Activated CD8-positive, alpha-beta memory T cell treated with anti-CD3 and anti-CD28 coated beads, Interleukin-2, amount 50 U/mL, for 24 hours (primary cell): Measurements from ENCODE around the gene ADAM12.
"Not testable (repeated sequence)": the region's sequence is repeated elsewhere in the genome, so short reads cannot be mapped to it uniquely, and the experiment has no call there.

ENCODE experiments used
- DNase-seq: peaks from one replicate; pipeline ENCODE4 v3.0.0-alpha.2; 2020; ENCODE audit errors: extremely low read depth

Gene ADAM12

DNA sequence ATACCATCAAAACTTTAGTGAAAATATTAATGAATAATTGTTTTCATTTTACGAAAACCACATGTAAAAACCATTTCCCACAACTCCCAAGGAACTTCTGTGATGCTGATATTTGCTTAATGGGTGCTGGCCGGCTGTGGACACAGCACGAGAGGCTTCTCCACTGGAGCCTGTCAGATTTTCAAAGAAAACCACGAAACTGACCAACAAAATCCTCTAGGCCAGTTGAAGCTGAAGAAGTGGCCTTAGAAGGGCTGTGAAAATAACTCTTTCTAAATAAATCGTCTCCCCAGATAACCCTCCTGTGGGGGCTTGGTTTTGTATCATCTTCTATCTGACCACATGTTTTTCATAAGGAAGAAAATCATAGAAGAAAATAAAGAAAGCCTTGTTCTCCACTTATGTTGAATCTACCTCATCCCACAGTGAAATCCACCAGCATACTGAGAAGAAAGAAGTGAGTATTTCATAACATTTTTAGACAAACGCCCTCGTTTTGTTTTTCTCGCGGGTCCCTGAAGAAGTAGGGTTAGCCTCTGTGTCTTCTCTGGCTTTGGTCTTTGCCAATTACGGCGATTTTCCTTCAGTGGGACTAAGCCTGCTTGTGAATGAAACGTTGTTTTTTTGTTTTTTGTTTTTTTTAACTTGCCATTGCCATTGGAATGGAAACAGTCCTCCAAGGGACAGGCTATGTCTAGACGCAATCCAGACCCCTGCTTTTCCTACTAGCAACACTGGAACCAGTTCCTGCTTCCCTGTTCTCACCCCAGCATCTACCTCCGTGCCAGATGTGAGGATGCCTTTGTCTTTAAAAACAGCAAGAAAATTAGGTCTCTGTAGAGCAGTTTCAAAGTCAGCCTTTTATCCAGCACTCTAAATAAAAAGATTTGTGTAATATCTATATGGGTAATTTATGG lies 123.9 kb downstream of the ADAM12 start:
- no peak for DNase-seq

GRCh38 chr10:126263006-126263676 lies 125.1 kb downstream of the ADAM12 start:
- no peak for DNase-seq

GRCh38 chr10:126262233-126262838 lies 125.9 kb downstream of the ADAM12 start:
- no peak for DNase-seq

GRCh38 chr10:126259760-126260479 lies 128.4 kb downstream of the ADAM12 start:
- DNase-seq: no peak

DNA sequence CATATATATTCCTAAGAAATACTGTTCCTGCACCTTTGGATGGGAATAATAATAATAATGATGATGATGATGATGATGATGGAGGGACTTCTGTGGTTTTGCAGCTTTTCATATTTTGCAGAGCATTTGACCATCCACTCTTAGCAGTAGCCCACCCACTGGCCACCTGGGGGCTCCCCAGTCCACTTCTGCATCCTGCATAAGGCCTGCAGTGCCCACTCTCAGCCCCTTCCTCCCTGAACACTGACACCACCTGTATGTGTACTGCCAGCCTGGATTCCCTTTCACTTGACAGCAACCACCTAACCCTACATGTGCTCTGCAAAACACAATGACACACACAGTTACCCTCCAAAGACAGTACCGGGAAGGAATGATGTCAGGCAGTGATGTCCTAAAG lies 131.4 kb downstream of the ADAM12 start:
- no peak for DNase-seq

- no peak for DNase-seq
Measured at GRCh38 chr10:126255313-126255712, 133.0 kb downstream of the ADAM12 start.

DNA sequence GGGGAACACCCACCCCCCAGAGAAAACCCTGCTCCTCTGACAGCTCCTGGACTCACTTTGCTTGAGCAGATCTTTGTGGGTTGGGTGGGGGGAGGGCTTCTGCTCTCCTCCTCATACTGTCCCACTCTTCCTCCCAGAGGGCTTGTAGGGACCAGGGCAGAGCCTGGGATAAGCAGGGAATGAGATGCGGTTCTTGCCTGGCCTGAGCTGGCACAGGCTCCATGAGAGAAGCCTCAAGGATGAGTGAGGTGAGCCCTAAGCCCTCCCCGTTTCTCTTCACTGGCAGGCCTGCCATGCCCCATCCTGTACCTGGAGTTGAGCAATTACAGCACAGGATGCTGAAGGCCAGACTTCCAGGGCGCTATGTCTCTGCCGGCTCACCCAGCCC lies 134.7 kb downstream of the ADAM12 start:
- no peak for DNase-seq

DNA sequence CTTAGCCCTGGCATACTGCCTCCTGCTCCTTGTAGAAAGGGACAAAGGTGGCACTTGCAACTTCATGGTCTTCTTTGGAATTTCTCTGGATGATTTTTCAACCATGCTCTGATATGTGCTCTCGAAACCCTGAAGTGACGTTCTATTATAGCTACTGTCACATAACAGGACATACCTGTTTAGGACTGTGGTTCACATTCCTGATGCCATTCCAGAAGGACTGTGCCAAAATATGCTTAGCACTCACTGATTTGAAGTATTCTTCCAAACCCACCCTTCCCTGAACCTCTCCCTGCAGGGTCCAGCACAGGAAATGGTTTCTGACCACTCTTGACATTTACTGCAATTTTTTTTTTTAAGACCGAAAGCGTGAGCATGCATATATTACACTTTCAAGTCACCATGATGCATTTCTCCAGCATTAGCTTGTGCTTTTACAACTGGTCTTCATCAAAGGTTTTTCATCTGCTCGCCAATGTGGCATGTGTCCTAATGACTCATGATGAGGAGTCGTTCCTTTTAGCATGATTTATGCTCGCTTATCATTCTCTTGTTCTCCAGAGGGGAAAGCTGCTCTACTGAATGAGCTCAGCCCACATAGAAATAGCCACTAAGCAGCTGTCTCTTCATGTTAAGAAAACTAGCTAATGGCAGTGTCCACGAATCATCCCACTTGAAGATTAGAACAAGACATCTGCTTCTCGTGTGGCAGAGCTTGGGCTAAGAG lies 135.2 kb downstream of the ADAM12 start:
- DNase-seq: no peak

GRCh38 chr10:126251778-126252407 lies 136.4 kb downstream of the ADAM12 start:
- no peak for DNase-seq

DNA sequence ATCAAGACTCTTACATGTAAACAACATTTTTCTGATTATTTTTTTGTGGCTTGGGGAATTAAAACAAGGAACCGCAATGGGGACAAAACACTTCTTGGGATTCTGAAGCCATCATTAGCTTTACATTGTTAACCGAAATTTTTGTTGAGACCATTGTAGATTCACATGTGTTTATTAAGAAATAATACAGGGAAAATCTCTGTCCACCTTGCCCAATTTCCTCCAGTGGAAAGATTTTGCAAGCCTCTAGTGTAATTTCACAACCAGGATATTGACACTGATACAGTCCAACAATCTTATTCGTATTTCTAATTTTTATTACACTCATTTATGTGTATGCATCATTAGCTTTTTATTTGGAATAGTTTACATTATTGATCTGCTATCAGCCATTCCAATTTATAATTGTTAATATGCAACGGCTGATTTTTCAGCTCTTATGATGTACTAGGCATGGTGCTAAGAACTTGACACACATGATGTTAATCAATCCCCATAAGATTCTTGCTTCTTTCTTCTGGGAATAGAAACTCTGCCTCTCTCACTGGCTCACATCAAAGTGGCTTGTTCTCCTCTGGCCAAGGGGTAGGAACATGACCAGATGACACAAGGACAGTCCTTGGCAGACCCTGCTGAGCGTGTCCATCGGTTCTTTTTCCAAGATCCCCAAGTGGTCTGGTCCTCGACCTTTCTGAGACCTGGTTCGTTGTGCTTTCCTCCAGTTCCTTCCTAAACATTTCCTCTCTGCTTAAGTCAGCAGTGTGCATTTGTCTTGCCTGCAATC lies 137.6 kb downstream of the ADAM12 start:
- no peak for DNase-seq

- no peak for DNase-seq
Measured at GRCh38 chr10:126250045-126250444, 138.2 kb downstream of the ADAM12 start.

- no peak for DNase-seq
Measured at GRCh38 chr10:126247446-126247975, 140.8 kb downstream of the ADAM12 start.

- DNase-seq: not testable (repeated sequence)
Measured at GRCh38 chr10:126246396-126246795, 141.9 kb downstream of the ADAM12 start.

GRCh38 chr10:126245501-126245900 lies 142.8 kb downstream of the ADAM12 start:
- DNase-seq: no peak

DNA sequence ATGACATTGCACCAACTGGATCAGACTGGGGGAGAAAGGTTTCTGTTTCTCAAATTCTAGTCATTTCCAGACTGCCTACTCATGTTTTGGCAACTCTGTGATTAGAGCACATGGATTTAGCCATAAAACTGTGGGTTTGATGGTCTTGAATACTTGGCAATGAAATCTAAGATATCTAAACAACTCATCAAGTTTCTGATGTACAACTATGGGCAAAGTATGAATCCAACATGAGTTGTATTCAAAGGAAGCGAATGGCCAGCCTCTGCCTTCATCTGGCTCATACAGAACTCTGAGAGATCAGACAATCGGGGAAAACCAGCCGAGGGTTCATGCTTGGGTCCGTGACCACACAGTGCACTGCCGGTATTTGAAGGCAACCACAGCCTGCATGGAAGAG lies 144.3 kb downstream of the ADAM12 start:
- DNase-seq: no peak

- DNase-seq: no peak
Measured at GRCh38 chr10:126243306-126243705, 145.0 kb downstream of the ADAM12 start.

DNA sequence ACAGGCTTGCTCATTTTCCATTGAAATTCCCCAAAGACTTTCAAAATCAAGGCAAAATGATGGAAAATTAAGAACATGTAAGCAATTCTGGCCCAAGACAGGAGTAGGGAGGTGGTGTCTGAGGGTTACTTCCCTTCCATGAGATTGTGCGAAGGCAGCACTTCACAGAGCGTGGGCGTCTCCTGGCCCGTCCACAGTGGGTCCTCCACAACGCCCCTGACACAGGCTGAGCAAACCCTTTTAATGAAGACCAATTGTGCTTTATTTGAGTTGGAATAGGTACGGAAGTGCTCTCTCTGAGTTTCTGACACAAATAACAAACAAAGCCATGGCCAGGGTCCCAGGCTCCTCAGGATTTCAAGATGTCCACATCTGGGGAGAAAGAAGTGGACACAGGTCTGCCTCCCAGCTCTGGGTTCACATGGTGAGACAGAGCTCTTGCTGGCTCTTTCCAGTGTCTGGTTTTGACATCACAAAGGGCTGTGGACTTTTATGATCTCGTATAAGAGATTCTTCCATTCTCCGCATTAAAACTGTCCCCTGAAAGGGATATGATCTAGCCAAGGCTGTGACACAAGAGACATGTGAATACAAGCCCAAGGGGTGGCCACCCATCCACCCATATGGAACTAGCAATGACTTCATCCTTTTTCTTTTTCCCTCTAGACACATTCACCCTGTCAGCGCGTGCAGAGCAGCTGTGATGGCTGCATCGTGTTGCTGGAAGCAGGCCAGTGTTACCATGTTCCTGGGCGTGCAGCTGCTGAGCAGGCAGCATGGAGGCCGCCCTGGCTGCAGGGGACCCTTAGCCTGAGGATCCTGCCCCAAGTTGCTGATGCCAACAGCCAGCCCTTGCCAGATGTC lies 145.6 kb downstream of the ADAM12 start:
- DNase-seq: no peak

- no peak for DNase-seq
Measured at GRCh38 chr10:126240483-126240882, 147.8 kb downstream of the ADAM12 start.

DNA sequence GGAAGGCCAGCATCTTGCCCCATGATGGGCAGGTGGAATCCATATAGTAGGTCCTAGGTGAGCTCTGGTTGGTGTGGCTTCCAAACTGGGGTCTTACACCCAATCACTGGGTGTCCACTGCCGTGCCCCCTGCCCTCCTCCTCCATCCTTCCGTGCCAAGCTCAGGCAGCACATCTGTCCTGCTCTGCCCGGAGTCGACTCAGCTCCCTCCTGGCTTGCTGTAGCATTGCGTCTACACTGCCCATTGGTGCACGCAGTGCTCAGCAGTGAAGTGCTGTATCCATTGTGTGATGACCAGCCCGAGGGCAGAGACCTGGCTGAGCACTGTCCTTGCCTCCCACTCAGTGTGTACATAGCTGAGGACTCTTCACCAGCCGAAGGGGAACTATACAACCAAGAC lies 148.4 kb downstream of the ADAM12 start:
- no peak for DNase-seq
